Cardiac muscle cell (in vitro differentiated cells and primary cell): ENCODE measurements around the gene FAM174B. TPM values are rescaled to one million over a fixed set of nuclear protein-coding genes. Genes with fewer than 3 reads are reported as not detected.
A peak's percentile ranks its signal among the peaks of the same experiment; 100 is the strongest.

Source experiments
- DNase-seq, 2 donors: peaks; one replicate each; pipeline versions ENCODE4 v3.0.0 to v3.0.0-alpha.2; 2010 to 2017; ENCODE audit warnings: low read depth in 1 of 2, low spot score in 1 of 2
- H3K27ac ChIP-seq: fragments of 200-600 bp; sonication (generic); 2 replicates; pipeline ENCODE4 v1.5.1; 2016
- H3K27me3 ChIP-seq: fragments of 200-600 bp; sonication (generic); 2 replicates; pipeline ENCODE4 v1.6.0; 2016; ENCODE audit warnings: control low read depth
- H3K36me3 ChIP-seq: fragments of 200-600 bp; sonication (generic); 2 replicates; pipeline ENCODE4 v1.5.1; 2016; ENCODE audit warnings: control low read depth
- H3K4me1 ChIP-seq: fragments of 200-600 bp; sonication (generic); 2 replicates; pipeline ENCODE4 v1.8.1; 2017; ENCODE audit warnings: low read depth, mild to moderate bottlenecking, mixed run types
- H3K4me3 ChIP-seq: fragments of 200-600 bp; sonication (generic); 2 replicates; pipeline ENCODE4 v1.5.1; 2016; ENCODE audit warnings: mild to moderate bottlenecking
- H3K9me3 ChIP-seq: fragments of 200-600 bp; sonication (generic); 2 replicates; pipeline ENCODE4 v1.5.1; 2017; ENCODE audit warnings: low read depth, mild to moderate bottlenecking, control low read depth
- CTCF ChIP-seq: IDR thresholded peaks from 2 replicates; pipeline ENCODE4 v1.5.1; 2012; ENCODE audit warnings: low read depth, mild to moderate bottlenecking, low read length
- polyA plus RNA-seq: library from polyadenylated mRNA; unstranded; fragments of >200 nt; fragmentation: Nextera tagmentation; extraction: Ambion mirVana; gene quantifications from 2 replicates; pipeline ENCODE4 v1.2.1, GENCODE V29; 2016
- total RNA-seq: library from RNA; depleted of rRNA; stranded (reverse); fragments of >200 nt; gene quantifications from 2 replicates; pipeline ENCODE4 v1.2.3, GENCODE V29; 2016

FAM174B gene
- total and polyA plus RNA-seq, 2 experiments from 2014 or later = 9.3 to 30.2 TPM

GRCh38 chr15:92601592-92602266 is 53.8 kb downstream of the FAM174B start:
- DNase-seq = no peak

GRCh38 chr15:92600856-92601255 is 54.7 kb downstream of the FAM174B start:
- Histone ChIP-seq H3K4me1 (no peaks in the 10 kb centered on the region), H3K27me3 (no peaks in the 10 kb centered on the region), H3K9me3 (no peaks in the 10 kb centered on the region), H3K27ac (no peak overlapping the region), H3K36me3 (no peaks in the 10 kb centered on the region), H3K4me3 (no peak overlapping the region)
- TF ChIP-seq CTCF = no peak
- DNase-seq = no peak

More at GRCh38 chr15:92601592-92602266, 53.8 kb downstream of the FAM174B start:
- Histone ChIP-seq H3K27ac (no peak overlapping the region), H3K4me3 (no peak overlapping the region), H3K4me1 (no peaks in the 10 kb centered on the region), H3K9me3 (no peaks in the 10 kb centered on the region), H3K36me3 (no peaks in the 10 kb centered on the region), H3K27me3 (no peaks in the 10 kb centered on the region)
- no peak for TF ChIP-seq CTCF

DNA sequence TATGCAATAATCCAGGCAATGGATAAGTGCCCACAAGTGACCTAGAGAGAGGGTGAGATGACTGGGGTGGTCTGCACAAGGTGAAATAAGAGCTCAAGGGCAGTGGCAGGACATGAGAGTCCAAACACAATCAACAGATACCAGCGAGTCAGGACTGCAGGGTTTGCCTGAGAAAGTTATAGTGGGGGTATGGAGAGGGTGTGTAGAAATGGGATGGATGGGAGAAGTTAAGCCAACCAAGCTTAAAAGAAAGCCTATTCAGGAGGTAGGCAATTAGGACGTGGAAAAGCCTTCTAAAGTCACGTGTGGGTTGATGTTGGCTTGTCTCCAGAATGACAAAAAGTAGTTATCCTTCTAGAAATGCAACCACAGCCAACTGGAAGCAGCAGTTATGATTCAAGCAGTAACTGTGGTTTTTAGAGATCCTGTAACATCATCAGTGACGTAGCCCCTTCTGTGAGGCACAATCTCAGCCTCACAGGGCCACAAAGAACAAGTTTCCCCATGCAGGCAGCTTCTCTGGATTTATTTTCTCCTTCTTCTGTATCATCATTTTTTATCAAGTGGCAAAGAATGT is 56.1 kb downstream of the FAM174B start:
- no peaks in the 10 kb centered on the region for H3K4me1 ChIP-seq
- no peak overlapping the region for H3K27ac ChIP-seq
- no peak for TF ChIP-seq CTCF
- H3K36me3 ChIP-seq = no peaks in the 10 kb centered on the region
- peak in 1 of 2 donors; percentile 87 for DNase-seq
- no peaks in the 10 kb centered on the region for H3K27me3 ChIP-seq
- no peak overlapping the region for H3K4me3 ChIP-seq
- no peaks in the 10 kb centered on the region for H3K9me3 ChIP-seq

DNA sequence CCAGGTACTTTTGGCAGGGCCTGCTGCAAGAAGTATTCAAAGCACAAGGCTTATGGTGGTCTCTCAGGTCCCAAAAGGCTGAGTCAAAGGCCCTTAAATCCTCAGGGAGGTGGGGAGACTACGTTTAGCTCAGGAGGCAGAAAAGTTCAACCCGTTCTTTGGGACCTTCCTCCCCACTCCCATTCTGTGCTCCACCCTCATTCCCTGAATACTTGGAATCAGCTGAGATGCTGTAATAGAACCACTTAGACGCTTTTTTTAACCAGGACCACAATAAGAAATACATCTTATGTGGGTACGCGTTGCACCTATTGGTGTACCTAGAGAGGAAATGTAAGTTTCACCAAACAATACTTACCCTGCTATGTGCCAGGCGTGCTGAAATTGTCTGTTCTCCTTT is 58.0 kb downstream of the FAM174B start:
- TF ChIP-seq CTCF = no peak
- H3K36me3 ChIP-seq = no peaks in the 10 kb centered on the region
- no peaks in the 10 kb centered on the region for H3K4me1 ChIP-seq
- no peak for DNase-seq
- no peaks in the 10 kb centered on the region for H3K27me3 ChIP-seq
- no peaks in the 10 kb centered on the region for H3K9me3 ChIP-seq
- H3K4me3 ChIP-seq = no peak overlapping the region
- no peak overlapping the region for H3K27ac ChIP-seq

DNA sequence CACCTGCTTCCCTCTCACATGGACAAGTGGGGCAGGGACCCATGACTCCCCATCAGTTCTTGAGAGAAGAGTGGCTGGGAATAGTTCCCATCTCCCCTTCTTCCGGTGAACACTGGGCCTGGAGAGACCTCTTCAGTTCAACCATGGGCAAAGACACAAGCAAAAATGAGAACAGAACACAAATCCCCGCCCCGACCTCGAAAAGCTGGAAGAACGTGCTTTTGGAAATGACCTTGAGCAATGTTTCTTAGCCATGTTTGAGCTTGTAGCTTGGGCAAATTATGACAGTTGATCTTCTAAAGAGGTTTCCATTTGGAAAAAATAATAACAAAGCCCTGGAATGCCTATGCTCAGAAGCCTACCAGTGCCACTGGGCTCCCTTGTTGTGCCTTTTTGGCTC is 59.0 kb downstream of the FAM174B start:
- H3K9me3 ChIP-seq = no peaks in the 10 kb centered on the region
- no peak for DNase-seq
- no peaks in the 10 kb centered on the region for H3K4me1 ChIP-seq
- H3K27me3 ChIP-seq = no peaks in the 10 kb centered on the region
- no peak for TF ChIP-seq CTCF
- H3K4me3 ChIP-seq = no peak overlapping the region
- H3K36me3 ChIP-seq = no peaks in the 10 kb centered on the region
- H3K27ac ChIP-seq = no peak overlapping the region
